Karpas-422 (cell line): ENCODE measurements around the gene SBK2. TPM values are rescaled to one million over a fixed set of nuclear protein-coding genes. Genes with fewer than 3 reads are reported as not detected.
"Not testable (repeated sequence)": the region's sequence is repeated elsewhere in the genome, so short reads cannot be mapped to it uniquely, and the experiment has no call there.

Source experiments
- DNase-seq: peaks from one replicate; pipeline ENCODE4 v3.0.0-alpha.2; 2015
- H2AFZ ChIP-seq: fragments of 200-600 bp; sonication (generic); 2 replicates; pipeline ENCODE4 v1.6.1; 2014; ENCODE audit warnings: antibody characterized with exemption, low read length, mixed read lengths
- H3K27ac ChIP-seq: fragments of 200-600 bp; sonication (generic); 2 replicates; pipeline ENCODE4 v1.5.1; 2014; ENCODE audit warnings: mild to moderate bottlenecking, low read length, moderate library complexity
- H3K27me3 ChIP-seq: fragments of 200-600 bp; sonication (generic); 2 replicates; pipeline ENCODE4 v1.6.1; 2014; ENCODE audit warnings: low read length, mixed read lengths
- H3K36me3 ChIP-seq: fragments of 200-600 bp; sonication (generic); 2 replicates; pipeline ENCODE4 v1.6.1; 2014; ENCODE audit warnings: low read length, mixed read lengths; ENCODE audit not compliant: insufficient read depth
- H3K4me1 ChIP-seq: fragments of 200-600 bp; sonication (generic); 2 replicates; pipeline ENCODE4 v1.6.1; 2014; ENCODE audit warnings: mild to moderate bottlenecking, low read length, mixed read lengths
- H3K4me2 ChIP-seq: fragments of 200-600 bp; sonication (generic); 2 replicates; pipeline ENCODE4 v1.6.1; 2014; ENCODE audit warnings: low read length, low read depth, mild to moderate bottlenecking; ENCODE audit not compliant: poor library complexity, severe bottlenecking
- H3K4me3 ChIP-seq: fragments of 200-600 bp; sonication (generic); 2 replicates; pipeline ENCODE4 v1.5.1; 2014; ENCODE audit warnings: mild to moderate bottlenecking, antibody characterized with exemption, low read length, mixed read lengths
- H3K79me2 ChIP-seq: fragments of 200-600 bp; sonication (generic); 2 replicates; pipeline ENCODE4 v1.6.1; 2014; ENCODE audit warnings: mild to moderate bottlenecking, low read length, mixed read lengths
- H3K9ac ChIP-seq: fragments of 200-600 bp; sonication (generic); 2 replicates; pipeline ENCODE4 v1.6.0; 2014; ENCODE audit warnings: low read length
- H3K9me2 ChIP-seq: fragments of 200-600 bp; sonication (generic), shearing (Covaris generic); replicated peaks from 2 replicates; pipeline ENCODE4 v1.6.0; 2014; ENCODE audit warnings: mild to moderate bottlenecking, low read length, moderate library complexity; ENCODE audit not compliant: insufficient read depth
- H3K9me3 ChIP-seq: fragments of 300-700, 200-600 bp; sonication (generic); 2 replicates; pipeline ENCODE4 v1.6.1; 2014; ENCODE audit warnings: low read length, mixed read lengths
- H4K20me1 ChIP-seq: fragments of 200-600 bp; sonication (generic); 2 replicates; pipeline ENCODE4 v1.6.1; 2014; ENCODE audit warnings: mild to moderate bottlenecking, antibody characterized with exemption, low read length, low read depth; ENCODE audit not compliant: insufficient read depth
- total RNA-seq: library from RNA; depleted of rRNA; stranded (reverse); fragments of >200 nt; shearing (Covaris generic); gene quantifications from 2 replicates; pipeline ENCODE4 v1.2.3, GENCODE V29; 2014; ENCODE audit warnings: low replicate concordance

Gene SBK2
- total RNA-seq, 1 experiment from 2014 or later, result not detected

- H3K27me3 ChIP-seq, result no peaks in the 10 kb centered on the region
- peaks cover 14% of the 10 kb centered on the region for H4K20me1 ChIP-seq
- H3K79me2 ChIP-seq, result peaks cover 18% of the 10 kb centered on the region
- peaks cover 6% of the 10 kb centered on the region; the same call in 1 of the 2 replicates for H3K36me3 ChIP-seq
- DNase-seq, result peak; percentile 97
- peak within 1 kb of the TSS; percentile 67 for H3K27ac ChIP-seq
- H3K4me1 ChIP-seq, result peaks cover 17% of the 10 kb centered on the region
- no peaks in the 10 kb centered on the region for H3K9me3 ChIP-seq
- peak within 1 kb of the TSS; percentile 78 for H3K4me2 ChIP-seq
- peak within 1 kb of the TSS; percentile 98 for H3K9ac ChIP-seq
- H3K9me2 ChIP-seq, result no peaks in the 10 kb centered on the region
- peak within 1 kb of the TSS; percentile 74; the same call in 1 of the 2 replicates for H2AFZ ChIP-seq
- peak within 1 kb of the TSS; percentile 90 for H3K4me3 ChIP-seq
These were observed 43.8 kb upstream of the SBK2 start, which contains the start of gene ZNF579 for GRCh38 chr19:55580628-55581144. ZNF579 (minus strand) TSS chr19:55580848; CDS start chr19:55579639, 1,209 bp downstream.

DNA sequence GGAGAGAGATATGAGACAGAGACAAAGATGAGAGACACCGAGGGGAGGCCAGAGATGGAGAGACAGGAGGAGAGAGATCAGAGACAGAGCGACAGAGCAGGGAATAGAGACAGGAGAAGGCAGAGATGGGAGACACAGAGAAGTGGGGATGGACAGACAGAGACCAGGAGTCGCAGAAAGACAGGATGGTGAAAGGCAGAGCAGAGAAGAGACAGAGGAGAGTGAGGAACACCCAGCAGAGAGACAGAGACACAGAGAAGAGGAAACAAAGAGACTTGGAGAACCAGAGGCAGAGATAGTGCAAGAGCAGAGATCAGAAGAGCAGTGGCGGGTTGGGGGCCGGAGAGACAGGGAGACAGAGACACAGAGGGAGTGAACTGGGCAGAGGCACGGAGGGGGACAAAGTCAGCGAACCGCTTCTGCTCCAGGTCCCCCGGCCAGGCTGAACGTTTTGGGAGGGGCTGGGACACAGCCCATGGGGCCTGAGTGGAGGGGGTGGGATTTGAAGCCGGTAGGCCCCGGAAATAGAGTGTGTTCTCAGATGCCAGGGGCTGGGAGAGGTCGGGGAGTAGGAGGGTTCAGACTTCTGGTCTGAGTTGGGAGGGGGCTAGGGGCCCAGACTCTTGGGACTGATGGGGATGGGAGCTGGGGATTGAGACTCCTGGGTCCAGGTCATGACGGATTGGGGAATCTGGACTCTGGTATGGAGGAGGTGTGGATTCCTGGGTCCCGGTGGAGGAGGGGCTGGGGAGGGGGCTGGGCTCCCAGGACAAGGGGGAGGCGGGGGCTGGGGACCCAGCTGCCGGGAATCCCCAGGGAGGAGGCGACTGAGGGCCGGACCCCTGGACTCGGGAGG, 43.1 kb upstream of the SBK2 start:
- H3K27me3 ChIP-seq, result no peaks in the 10 kb centered on the region
- H3K79me2 ChIP-seq, result peaks cover 18% of the 10 kb centered on the region
- peak overlapping the region; percentile 98 for H3K9ac ChIP-seq
- H4K20me1 ChIP-seq, result peaks cover 14% of the 10 kb centered on the region
- H3K9me3 ChIP-seq, result no peaks in the 10 kb centered on the region
- H2AFZ ChIP-seq, result no peak overlapping the region; the same call in 1 of the 2 replicates
- H3K4me3 ChIP-seq, result peak overlapping the region; percentile 90
- H3K4me1 ChIP-seq, result peaks cover 12% of the 10 kb centered on the region
- H3K9me2 ChIP-seq, result no peaks in the 10 kb centered on the region
- H3K36me3 ChIP-seq, result peaks cover 6% of the 10 kb centered on the region; the same call in 1 of the 2 replicates
- peak; percentile 71 for DNase-seq
- peak overlapping the region; percentile 67 for H3K27ac ChIP-seq
- peak overlapping the region; percentile 78 for H3K4me2 ChIP-seq

- no peak overlapping the region for H2AFZ ChIP-seq
- H3K4me2 ChIP-seq, result peak overlapping the region; percentile 78
These were observed 42.1 kb upstream of the SBK2 start for GRCh38 chr19:55578761-55579747.

DNA sequence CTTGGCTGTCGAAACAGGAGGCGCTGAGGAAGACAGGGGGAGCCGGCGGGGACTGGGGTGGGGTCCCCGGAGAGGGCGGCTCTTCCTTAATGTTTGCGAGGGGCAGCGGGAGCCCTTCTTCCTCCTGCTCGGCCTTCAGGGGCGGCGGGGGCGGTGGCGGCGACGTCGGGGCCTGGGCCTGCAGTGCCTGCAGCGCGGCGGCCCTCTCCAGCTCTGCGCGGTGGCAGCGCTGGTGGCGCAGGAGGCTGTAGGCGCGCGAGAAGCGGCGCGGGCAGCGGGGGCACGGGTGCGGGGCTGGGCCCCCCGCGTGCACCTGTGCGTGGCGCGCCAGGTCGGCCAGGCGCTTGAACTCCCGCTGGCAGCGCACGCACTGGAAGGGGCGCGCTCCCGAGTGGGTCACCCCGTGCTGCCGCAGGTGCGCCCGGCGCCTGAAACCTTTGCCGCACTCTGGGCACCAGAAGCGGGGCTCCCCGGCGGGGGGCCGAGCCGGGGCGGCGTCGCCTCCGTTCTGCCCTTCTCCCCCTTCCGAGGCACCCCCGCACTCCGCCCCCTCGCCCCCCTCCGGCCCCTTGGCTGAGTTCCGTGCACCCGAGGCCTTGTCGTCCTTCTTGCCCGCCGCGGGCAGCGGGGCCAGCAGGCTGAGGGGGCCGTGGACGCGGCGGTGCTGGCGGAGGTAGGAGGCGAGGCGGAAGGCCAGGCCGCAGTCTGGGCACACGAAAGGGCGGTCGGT, 41.3 kb upstream of the SBK2 start:
- no peaks in the 10 kb centered on the region for H3K27me3 ChIP-seq
- H3K9me2 ChIP-seq, result no peaks in the 10 kb centered on the region
- no peak overlapping the region for H3K27ac ChIP-seq

More at GRCh38 chr19:55578761-55579747, 42.1 kb upstream of the SBK2 start:
- Histone ChIP-seq H3K9ac (peak overlapping the region; percentile 98), H3K4me3 (peak overlapping the region; percentile 90), H3K9me3 (no peaks in the 10 kb centered on the region), H3K4me1 (peaks cover 12% of the 10 kb centered on the region), H3K27me3 (no peaks in the 10 kb centered on the region), H3K79me2 (peaks cover 18% of the 10 kb centered on the region), H3K9me2 (no peaks in the 10 kb centered on the region), H4K20me1 (peaks cover 14% of the 10 kb centered on the region), H3K27ac (0 out of 2 replicates have a peak overlapping the region, but pooled peaks have one; percentile 67), H3K36me3 (peaks cover 6% of the 10 kb centered on the region; the same call in 1 of the 2 replicates)
- DNase-seq, result no peak

GRCh38 chr19:55576746-55577145, 39.8 kb upstream of the SBK2 start:
- Histone ChIP-seq H3K27ac (no peak overlapping the region), H3K4me1 (peaks cover 12% of the 10 kb centered on the region), H3K79me2 (peaks cover 18% of the 10 kb centered on the region), H3K27me3 (no peaks in the 10 kb centered on the region), H2AFZ (no peak overlapping the region), H4K20me1 (peaks cover 14% of the 10 kb centered on the region), H3K9me2 (no peaks in the 10 kb centered on the region), H3K9ac (no peak overlapping the region), H3K4me3 (no peak overlapping the region), H3K9me3 (no peaks in the 10 kb centered on the region), H3K4me2 (no peak overlapping the region), H3K36me3 (peaks cover 6% of the 10 kb centered on the region; the same call in 1 of the 2 replicates)
- DNase-seq, result no peak

More for the DNA sequence above, 41.3 kb upstream of the SBK2 start:
- no peak for DNase-seq
- H3K9me3 ChIP-seq, result no peaks in the 10 kb centered on the region
- peaks cover 6% of the 10 kb centered on the region; the same call in 1 of the 2 replicates for H3K36me3 ChIP-seq
- H3K4me3 ChIP-seq, result no peak overlapping the region
- H4K20me1 ChIP-seq, result peaks cover 14% of the 10 kb centered on the region
- H3K79me2 ChIP-seq, result peaks cover 18% of the 10 kb centered on the region
- H3K4me1 ChIP-seq, result peaks cover 12% of the 10 kb centered on the region
- H3K9ac ChIP-seq, result no peak overlapping the region
- H3K4me2 ChIP-seq, result no peak overlapping the region
- no peak overlapping the region for H2AFZ ChIP-seq

DNA sequence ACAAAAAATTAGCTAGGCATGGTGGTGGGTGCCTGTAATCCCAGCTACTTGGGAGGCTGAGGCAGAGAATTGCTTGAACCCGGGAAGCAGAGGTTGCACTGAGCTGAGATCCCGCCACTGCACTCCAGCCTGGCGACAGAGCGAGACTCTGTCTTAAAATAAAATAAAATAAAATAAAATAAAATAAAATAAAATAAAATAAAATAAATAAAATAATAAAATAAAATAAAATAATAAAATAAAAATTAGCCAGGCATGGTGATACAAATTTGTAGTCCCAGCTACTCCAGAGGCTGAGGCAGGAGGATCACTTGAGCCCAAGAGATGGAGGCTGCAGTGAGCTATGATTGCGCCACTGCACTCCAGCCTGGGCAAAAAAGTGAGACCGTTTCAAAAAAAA, 37.0 kb upstream of the SBK2 start:
- not testable (repeated sequence) for H3K9me3 ChIP-seq, H3K4me3 ChIP-seq, H3K4me1 ChIP-seq, DNase-seq, H3K36me3 ChIP-seq, H2AFZ ChIP-seq, H3K27ac ChIP-seq, H4K20me1 ChIP-seq, H3K27me3 ChIP-seq, H3K79me2 ChIP-seq, H3K9me2 ChIP-seq, H3K4me2 ChIP-seq, H3K9ac ChIP-seq

DNA sequence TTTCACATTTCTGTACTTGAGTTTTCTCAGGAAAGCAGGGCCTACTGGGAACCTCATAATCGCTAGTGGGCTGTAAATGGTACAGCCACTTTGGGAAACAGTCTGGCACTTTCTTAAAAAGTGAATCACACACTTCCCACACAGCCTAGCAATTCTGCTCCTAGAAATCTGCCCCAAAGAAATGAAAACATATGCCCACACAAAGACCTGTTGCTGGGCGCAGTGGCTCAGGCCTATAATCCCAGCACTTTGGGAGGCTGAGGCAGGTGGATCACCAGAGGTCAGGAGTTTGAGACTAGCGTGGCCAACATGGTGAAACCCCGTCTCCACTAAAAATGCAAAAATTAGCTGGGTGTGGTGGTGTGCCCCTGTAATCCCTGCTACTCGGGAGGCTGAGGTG, 32.5 kb upstream of the SBK2 start:
- H3K79me2 ChIP-seq, H3K36me3 ChIP-seq, DNase-seq, H3K27ac ChIP-seq, H3K4me2 ChIP-seq, H3K4me1 ChIP-seq, H3K27me3 ChIP-seq, H3K9me2 ChIP-seq, H4K20me1 ChIP-seq, H3K4me3 ChIP-seq, H3K9me3 ChIP-seq, H2AFZ ChIP-seq, H3K9ac ChIP-seq: not testable (repeated sequence)
